ENCODE data around the gene RMI2.

DNA sequence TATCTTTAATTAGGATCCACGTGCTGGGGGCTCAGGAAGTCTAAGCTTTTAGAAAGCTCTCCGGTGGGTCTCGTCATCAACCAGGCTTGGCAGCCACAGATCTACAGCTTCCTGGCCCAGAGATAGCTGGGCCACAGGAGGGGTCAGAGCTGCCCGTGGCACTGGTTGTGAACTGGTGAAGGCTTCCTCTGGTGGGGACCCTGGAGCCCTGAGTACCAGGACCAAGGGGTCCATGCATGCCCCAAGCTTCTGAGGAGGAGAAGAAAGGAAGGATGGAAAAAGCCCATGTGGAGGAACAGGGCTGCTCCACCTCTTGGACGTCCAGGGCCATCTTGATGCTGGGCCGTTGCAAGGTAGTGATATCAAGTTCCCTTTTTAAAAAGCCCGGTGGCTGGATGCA is 13.3 kb downstream of the RMI2 start:
- TF ChIP-seq, protein P1, sequence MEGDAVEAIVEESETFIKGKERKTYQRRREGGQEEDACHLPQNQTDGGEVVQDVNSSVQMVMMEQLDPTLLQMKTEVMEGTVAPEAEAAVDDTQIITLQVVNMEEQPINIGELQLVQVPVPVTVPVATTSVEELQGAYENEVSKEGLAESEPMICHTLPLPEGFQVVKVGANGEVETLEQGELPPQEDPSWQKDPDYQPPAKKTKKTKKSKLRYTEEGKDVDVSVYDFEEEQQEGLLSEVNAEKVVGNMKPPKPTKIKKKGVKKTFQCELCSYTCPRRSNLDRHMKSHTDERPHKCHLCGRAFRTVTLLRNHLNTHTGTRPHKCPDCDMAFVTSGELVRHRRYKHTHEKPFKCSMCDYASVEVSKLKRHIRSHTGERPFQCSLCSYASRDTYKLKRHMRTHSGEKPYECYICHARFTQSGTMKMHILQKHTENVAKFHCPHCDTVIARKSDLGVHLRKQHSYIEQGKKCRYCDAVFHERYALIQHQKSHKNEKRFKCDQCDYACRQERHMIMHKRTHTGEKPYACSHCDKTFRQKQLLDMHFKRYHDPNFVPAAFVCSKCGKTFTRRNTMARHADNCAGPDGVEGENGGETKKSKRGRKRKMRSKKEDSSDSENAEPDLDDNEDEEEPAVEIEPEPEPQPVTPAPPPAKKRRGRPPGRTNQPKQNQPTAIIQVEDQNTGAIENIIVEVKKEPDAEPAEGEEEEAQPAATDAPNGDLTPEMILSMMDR (IDR thresholded peaks at IDR 0.05): no peak
- no peak for TF ChIP-seq POLR2AphosphoS5 (IDR thresholded peaks at IDR 0.05)
- TF ChIP-seq POLR2A (IDR thresholded peaks at IDR 0.05): no peak
